KMS-11 (cell line): Measurements from ENCODE around the gene IFT25.

Source experiments
- H2AFZ ChIP-seq: fragments of 200-600 bp; sonication (generic); 2 replicates; pipeline ENCODE4 v1.6.1; 2016; ENCODE audit warnings: antibody characterized with exemption, mixed run types, low read depth
- H3K27ac ChIP-seq: fragments of 200-600 bp; sonication (generic); 2 replicates; pipeline ENCODE4 v1.6.1; 2016; ENCODE audit warnings: mild to moderate bottlenecking, mixed run types
- H3K27me3 ChIP-seq: fragments of 200-600 bp; sonication (generic); 2 replicates; pipeline ENCODE4 v1.6.1; 2017; ENCODE audit warnings: mild to moderate bottlenecking, low read depth, mixed run types, moderate library complexity; ENCODE audit not compliant: insufficient read depth
- H3K36me3 ChIP-seq: fragments of 200-600 bp; sonication (generic); 2 replicates; pipeline ENCODE4 v1.6.1; 2017; ENCODE audit warnings: mild to moderate bottlenecking, mixed run types; ENCODE audit not compliant: insufficient read depth
- H3K4me1 ChIP-seq: fragments of 200-600 bp; sonication (generic); 2 replicates; pipeline ENCODE4 v1.6.1; 2016; ENCODE audit warnings: mild to moderate bottlenecking, low read depth, mixed run types; ENCODE audit not compliant: poor library complexity, severe bottlenecking
- H3K4me2 ChIP-seq: fragments of 200-600 bp; sonication (generic); 2 replicates; pipeline ENCODE4 v1.7.0; 2016; ENCODE audit warnings: mild to moderate bottlenecking, mixed run types
- H3K4me3 ChIP-seq: fragments of 200-600 bp; sonication (generic); IDR thresholded peaks from 2 replicates; pipeline ENCODE4 v1.6.1; 2017; ENCODE audit warnings: low read depth, low read length, mixed read lengths; ENCODE audit not compliant: insufficient read depth
- H3K79me2 ChIP-seq: fragments of 200-600 bp; sonication (generic); 2 replicates; pipeline ENCODE4 v1.6.1; 2016; ENCODE audit warnings: low read depth, mixed run types; ENCODE audit not compliant: insufficient read depth
- H3K9ac ChIP-seq: fragments of 200-600 bp; sonication (generic); 2 replicates; pipeline ENCODE4 v1.6.1; 2016; ENCODE audit warnings: mild to moderate bottlenecking, mixed run types
- H4K20me1 ChIP-seq: fragments of 200-600 bp; sonication (generic); 2 replicates; pipeline ENCODE4 v1.6.1; 2016; ENCODE audit warnings: mild to moderate bottlenecking, mixed run types; ENCODE audit not compliant: insufficient read depth
- CTCF ChIP-seq: fragments of 200-600 bp; sonication (generic); conservative IDR thresholded peaks from 2 replicates; pipeline ENCODE4 v1.6.1; 2017; ENCODE audit warnings: low read depth, mild to moderate bottlenecking, antibody characterized with exemption, low read length, moderate library complexity, mixed read lengths

IFT25 gene

GRCh38 chr1:53899206-53899628, 46.3 kb downstream of the IFT25 start:
- H2AFZ ChIP-seq: no peak overlapping the region
- no peak overlapping the region for H3K4me2 ChIP-seq

GRCh38 chr1:53896635-53897229, 48.8 kb downstream of the IFT25 start:
- Histone ChIP-seq H3K4me1 (no peaks in the 10 kb centered on the region), H2AFZ (no peak overlapping the region), H3K9ac (no peak overlapping the region)

More at GRCh38 chr1:53899206-53899628, 46.3 kb downstream of the IFT25 start:
- Histone ChIP-seq H4K20me1 (no peaks in the 10 kb centered on the region), H3K9ac (no peak overlapping the region), H3K27ac (no peak overlapping the region), H3K4me1 (no peaks in the 10 kb centered on the region), H3K36me3 (no peaks in the 10 kb centered on the region), H3K27me3 (no peaks in the 10 kb centered on the region), H3K4me3 (no peak overlapping the region), H3K79me2 (no peaks in the 10 kb centered on the region)
- no peak for TF ChIP-seq CTCF

GRCh38 chr1:53895421-53895820, 50.1 kb downstream of the IFT25 start:
- Histone ChIP-seq H3K36me3 (no peaks in the 10 kb centered on the region), H4K20me1 (no peaks in the 10 kb centered on the region), H3K27ac (no peak overlapping the region), H3K4me3 (no peak overlapping the region), H3K27me3 (no peaks in the 10 kb centered on the region), H2AFZ (no peak overlapping the region), H3K9ac (no peak overlapping the region), H3K4me1 (peaks cover 2% of the 10 kb centered on the region), H3K4me2 (no peak overlapping the region), H3K79me2 (no peaks in the 10 kb centered on the region)
- no peak for TF ChIP-seq CTCF

More at GRCh38 chr1:53896635-53897229, 48.8 kb downstream of the IFT25 start:
- Histone ChIP-seq H3K4me2 (no peak overlapping the region), H3K27ac (no peak overlapping the region), H3K79me2 (no peaks in the 10 kb centered on the region), H3K4me3 (no peak overlapping the region), H4K20me1 (no peaks in the 10 kb centered on the region), H3K36me3 (no peaks in the 10 kb centered on the region), H3K27me3 (no peaks in the 10 kb centered on the region)
- TF ChIP-seq CTCF: no peak

- Histone ChIP-seq H2AFZ (no peak overlapping the region), H4K20me1 (no peaks in the 10 kb centered on the region), H3K4me3 (no peak overlapping the region), H3K27ac (no peak overlapping the region), H3K9ac (no peak overlapping the region), H3K4me1 (peaks cover 6% of the 10 kb centered on the region), H3K36me3 (no peaks in the 10 kb centered on the region), H3K27me3 (no peaks in the 10 kb centered on the region), H3K79me2 (no peaks in the 10 kb centered on the region), H3K4me2 (no peak overlapping the region)
- no peak for TF ChIP-seq CTCF
Observed at GRCh38 chr1:53894644-53895043, 50.9 kb downstream of the IFT25 start.
